HFFc6 (cell line): ENCODE data around the gene LATS2. TPM values are rescaled to one million over a fixed set of nuclear protein-coding genes. Genes with fewer than 3 reads are reported as not detected.
A peak's percentile ranks its signal among the peaks of the same experiment; 100 is the strongest.
"Not testable (repeated sequence)": the region's sequence is repeated elsewhere in the genome, so short reads cannot be mapped to it uniquely, and the experiment has no call there.

Experiments used
- DNase-seq: peaks from one replicate; pipeline ENCODE4 v3.0.0-alpha.2; 2018
- H3K27ac Mint-ChIP-seq: 2 replicates; pipeline ENCODE4 v1.8.0; 2020; ENCODE audit warnings: mild to moderate bottlenecking, mixed read lengths
- H3K27me3 Mint-ChIP-seq: 2 replicates; pipeline ENCODE4 v1.8.0; 2021; ENCODE audit warnings: mild to moderate bottlenecking, moderate library complexity, mixed read lengths; ENCODE audit not compliant: insufficient read depth
- H3K36me3 Mint-ChIP-seq: 2 replicates; pipeline ENCODE4 v1.8.0; 2021; ENCODE audit warnings: low read depth, mixed read lengths
- H3K4me1 Mint-ChIP-seq: 2 replicates; pipeline ENCODE4 v1.8.0; 2020; ENCODE audit warnings: low read depth, mixed read lengths
- H3K4me3 Mint-ChIP-seq: 2 replicates; pipeline ENCODE4 v1.8.0; 2020; ENCODE audit warnings: mild to moderate bottlenecking, moderate library complexity, mixed read lengths
- H3K9me3 Mint-ChIP-seq: 2 replicates; pipeline ENCODE4 v1.8.0; 2020; ENCODE audit warnings: mild to moderate bottlenecking, mixed read lengths
- total RNA-seq, 6 experiments: library from RNA; stranded (reverse); fragmentation: NEBNext Ultra II Directional; extraction: Animal tissue kit (Norgen Biotek cat#: 25700); gene quantifications; 2 replicates in 1 of 6; 3 replicates in 5 of 6; pipeline ENCODE4 v1.2.3, GENCODE V29; 2021
- TF ChIP-seq, protein P1 (sequence below): fragments of 200-600 bp; sonication (generic); IDR thresholded peaks from 2 replicates; pipeline ENCODE4 v1.5.0; 2021; ENCODE audit warnings: antibody characterized with exemption, mild to moderate bottlenecking

Gene LATS2
- total RNA-seq, 6 experiments from 2014 or later = 43.5 to 54.8 (median 44.9) TPM

GRCh38 chr13:20940083-20940482, 121.3 kb downstream of the LATS2 start:
- Mint-ChIP-seq H3K4me3 (peak overlapping the region; percentile 3; the same call in 1 of the 2 replicates), H3K4me1 (peaks cover 33% of the 10 kb centered on the region), H3K27me3 (peaks cover 6% of the 10 kb centered on the region), H3K36me3 (no peaks in the 10 kb centered on the region), H3K27ac (peak overlapping the region; percentile 48; the same call in 1 of the 2 replicates), H3K9me3 (no peaks in the 10 kb centered on the region)
- TF ChIP-seq, protein P1, sequence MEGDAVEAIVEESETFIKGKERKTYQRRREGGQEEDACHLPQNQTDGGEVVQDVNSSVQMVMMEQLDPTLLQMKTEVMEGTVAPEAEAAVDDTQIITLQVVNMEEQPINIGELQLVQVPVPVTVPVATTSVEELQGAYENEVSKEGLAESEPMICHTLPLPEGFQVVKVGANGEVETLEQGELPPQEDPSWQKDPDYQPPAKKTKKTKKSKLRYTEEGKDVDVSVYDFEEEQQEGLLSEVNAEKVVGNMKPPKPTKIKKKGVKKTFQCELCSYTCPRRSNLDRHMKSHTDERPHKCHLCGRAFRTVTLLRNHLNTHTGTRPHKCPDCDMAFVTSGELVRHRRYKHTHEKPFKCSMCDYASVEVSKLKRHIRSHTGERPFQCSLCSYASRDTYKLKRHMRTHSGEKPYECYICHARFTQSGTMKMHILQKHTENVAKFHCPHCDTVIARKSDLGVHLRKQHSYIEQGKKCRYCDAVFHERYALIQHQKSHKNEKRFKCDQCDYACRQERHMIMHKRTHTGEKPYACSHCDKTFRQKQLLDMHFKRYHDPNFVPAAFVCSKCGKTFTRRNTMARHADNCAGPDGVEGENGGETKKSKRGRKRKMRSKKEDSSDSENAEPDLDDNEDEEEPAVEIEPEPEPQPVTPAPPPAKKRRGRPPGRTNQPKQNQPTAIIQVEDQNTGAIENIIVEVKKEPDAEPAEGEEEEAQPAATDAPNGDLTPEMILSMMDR = no peak
- peak; percentile 62 for DNase-seq

DNA sequence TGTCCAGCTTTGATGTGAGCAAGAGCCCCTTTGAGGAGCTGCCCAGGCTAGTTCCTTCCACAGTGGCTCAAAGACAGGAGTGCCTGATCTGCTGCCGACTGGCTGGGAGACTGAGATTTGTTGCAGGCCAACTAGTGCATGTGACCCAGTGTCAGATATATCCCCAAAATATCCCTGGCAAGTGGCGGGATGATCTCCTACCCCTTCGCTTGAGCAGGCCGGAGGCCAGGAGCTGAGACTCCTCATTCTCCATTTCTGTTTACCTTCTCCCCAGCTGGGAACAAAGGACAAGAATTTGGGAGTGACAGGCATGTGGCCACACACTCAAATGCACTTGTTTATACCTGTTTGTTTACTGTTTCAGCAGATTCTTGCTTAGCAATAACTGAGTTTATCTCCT, 121.7 kb downstream of the LATS2 start:
- TF ChIP-seq, protein P1 = no peak
- DNase-seq = no peak
- Mint-ChIP-seq H3K9me3 (no peaks in the 10 kb centered on the region), H3K4me1 (peaks cover 33% of the 10 kb centered on the region), H3K4me3 (no peak overlapping the region), H3K27me3 (peaks cover 6% of the 10 kb centered on the region), H3K27ac (peak overlapping the region; percentile 48; the same call in 1 of the 2 replicates), H3K36me3 (no peaks in the 10 kb centered on the region)

DNA sequence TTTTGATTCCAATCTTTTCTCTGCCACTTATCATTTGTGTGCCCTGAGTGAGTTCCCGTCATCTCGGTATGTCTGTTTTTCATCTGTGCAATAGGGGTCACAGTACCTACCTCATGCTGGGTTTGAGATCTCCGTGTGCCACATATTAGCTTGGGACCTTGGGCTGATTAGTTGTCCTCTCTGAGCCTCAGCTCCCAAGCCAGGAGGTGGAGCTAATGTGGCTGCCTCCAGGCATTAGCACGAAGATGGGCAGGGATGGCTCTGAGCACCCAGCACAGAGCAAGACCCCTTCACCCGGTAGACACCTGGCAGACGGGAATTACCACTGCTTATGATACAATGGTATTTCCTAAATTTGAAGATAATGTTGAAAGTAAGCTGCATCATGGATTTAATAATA, 123.1 kb downstream of the LATS2 start:
- Mint-ChIP-seq H3K9me3 (no peaks in the 10 kb centered on the region), H3K36me3 (no peaks in the 10 kb centered on the region), H3K4me1 (peaks cover 27% of the 10 kb centered on the region), H3K27me3 (peaks cover 11% of the 10 kb centered on the region), H3K27ac (no peak overlapping the region), H3K4me3 (no peak overlapping the region)
- TF ChIP-seq, protein P1 = no peak
- DNase-seq = no peak

DNA sequence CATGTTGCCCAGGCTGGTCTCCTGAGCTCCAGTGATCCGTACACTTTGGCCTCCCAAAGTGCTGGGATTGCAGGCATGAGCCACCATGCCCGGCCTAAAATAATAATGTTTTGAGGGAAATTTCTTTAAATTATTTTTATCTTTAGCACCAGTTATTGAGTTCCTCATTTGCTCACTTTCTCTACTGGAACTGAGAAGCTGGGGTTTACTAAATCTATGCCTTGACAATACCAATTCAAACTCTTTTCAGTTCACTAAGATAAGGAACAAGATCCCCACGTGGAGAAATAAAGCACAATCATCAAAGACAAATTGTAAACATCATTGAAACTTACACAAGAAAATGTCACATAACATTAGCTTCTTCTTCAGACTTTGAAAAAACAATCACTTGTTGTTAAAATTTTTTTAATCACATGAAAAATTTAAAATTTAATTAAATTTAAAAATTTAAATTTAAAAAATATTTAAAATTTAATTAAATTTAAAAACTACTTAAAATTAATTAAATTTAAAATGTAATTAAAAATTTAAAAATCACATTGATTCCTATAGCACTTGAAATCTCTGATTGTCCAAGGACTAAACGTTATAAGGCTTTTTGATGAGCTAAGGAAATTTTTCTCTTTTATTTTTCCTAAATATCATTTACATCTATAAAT, 133.7 kb downstream of the LATS2 start:
- Mint-ChIP-seq H3K4me3 (no peak overlapping the region), H3K9me3 (no peaks in the 10 kb centered on the region), H3K36me3 (no peaks in the 10 kb centered on the region), H3K27me3 (peaks cover 9% of the 10 kb centered on the region; the same call in 1 of the 2 replicates), H3K27ac (no peak overlapping the region), H3K4me1 (no peaks in the 10 kb centered on the region)
- DNase-seq = no peak
- TF ChIP-seq, protein P1 = no peak

DNA sequence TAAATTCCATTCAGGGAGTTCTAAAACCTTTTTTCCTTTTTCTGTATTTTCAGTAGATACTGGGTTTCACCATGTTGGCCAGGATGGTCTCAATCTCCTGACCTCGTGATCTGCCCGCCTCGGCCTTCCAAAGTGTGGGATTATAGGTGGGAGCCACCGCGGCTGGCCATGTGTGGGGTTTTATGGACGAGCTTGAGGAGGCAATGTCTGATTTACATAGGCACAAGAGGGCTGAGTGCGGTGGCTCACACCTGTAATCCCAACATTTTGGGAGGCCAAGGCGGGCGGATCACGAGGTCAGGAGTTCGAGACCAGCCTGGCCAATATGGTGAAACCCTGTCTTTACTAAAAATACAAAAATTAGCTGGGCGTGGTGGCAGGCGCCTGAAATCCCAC, 136.0 kb downstream of the LATS2 start:
- H3K9me3 Mint-ChIP-seq, H3K27me3 Mint-ChIP-seq, H3K4me1 Mint-ChIP-seq, H3K4me3 Mint-ChIP-seq, H3K36me3 Mint-ChIP-seq, H3K27ac Mint-ChIP-seq, DNase-seq: not testable (repeated sequence)

DNA sequence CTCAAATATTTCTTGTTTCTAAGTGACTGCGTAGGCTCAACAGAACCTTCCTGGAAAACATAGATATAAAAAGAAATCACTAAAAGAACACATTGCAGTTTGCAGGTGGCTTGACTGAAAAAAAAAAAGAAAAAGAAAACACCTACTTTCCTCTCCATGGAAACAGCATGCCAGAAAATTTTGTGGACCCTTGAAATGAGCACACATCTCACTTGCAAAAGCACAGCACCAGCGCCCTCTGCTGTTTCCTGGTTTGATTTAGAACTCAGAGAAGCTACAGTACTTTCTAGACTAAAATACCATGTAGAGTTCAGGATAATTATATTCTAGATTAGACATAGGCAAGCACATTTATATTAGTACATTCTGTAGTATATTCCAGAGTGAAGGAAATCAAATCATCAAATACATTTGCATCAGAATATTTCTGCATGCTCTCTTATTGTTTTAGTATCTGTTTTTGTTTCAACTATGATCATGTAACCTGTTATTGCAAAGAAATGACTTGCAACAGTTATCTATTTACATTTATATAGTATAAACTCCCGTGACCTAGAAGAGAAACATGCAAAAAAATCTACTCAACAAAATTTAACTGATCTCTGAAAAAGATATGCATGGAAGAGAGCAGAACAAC, 136.5 kb downstream of the LATS2 start:
- Mint-ChIP-seq H3K4me1 (no peaks in the 10 kb centered on the region), H3K9me3 (no peaks in the 10 kb centered on the region), H3K27me3 (peaks cover 8% of the 10 kb centered on the region), H3K36me3 (no peaks in the 10 kb centered on the region), H3K4me3 (no peak overlapping the region), H3K27ac (no peak overlapping the region)
- peak; percentile 64 for DNase-seq
- TF ChIP-seq, protein P1 = peak; percentile 89
